HG02885 (cell line): Measurements from ENCODE around the gene NIFK.

Experiments
- ATAC-seq: cut with Tn5 transposase; IDR thresholded peaks from one replicate; pipeline ENCODE4 v1.9.1; 2021; ENCODE audit warnings: mild to moderate bottlenecking; ENCODE audit not compliant: unreplicated experiment, poor library complexity

The NIFK gene

DNA sequence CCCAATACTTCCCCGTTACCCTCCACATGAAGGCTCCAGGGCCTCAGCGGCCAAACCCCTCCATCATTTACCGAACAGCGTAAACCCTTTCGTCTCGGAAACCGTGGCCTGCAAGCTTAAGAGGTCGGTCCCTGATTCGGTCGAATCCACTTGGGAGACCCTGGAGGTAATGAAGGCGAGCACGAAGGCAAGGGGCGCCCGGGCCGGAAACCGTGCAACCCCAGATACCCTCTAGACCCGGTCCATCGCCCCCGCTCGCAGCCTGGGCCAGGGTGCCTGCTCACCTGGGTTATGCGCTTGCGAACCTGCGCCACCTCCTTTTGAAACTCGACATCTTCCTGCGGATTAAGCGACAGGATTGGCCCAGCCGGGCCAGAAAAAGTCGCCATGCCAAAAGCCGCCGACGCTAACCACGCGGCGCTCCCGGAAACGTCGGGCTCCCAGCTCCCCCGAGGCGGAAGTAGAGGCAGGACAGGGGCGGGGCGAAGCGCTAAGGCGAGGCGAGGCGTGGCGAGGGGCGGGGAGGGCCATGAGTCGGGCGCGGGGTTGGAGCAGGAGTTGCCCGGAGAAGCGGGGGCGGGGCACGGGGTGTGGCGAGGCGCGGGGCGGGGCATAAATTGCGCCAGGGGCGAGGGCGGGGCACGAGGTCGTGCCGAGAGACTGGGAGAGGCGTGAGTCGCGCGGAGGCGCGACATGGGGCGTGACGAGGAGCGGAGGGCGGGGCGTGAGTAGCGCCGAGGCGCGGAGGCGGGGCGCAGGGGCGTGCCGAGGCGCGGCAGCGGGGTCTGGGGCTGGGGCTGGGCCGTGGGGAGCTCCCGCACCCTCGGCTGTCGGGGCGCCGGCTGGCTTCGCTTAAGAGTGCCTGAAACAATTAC lies at the start of gene NIFK:
Gene NIFK, minus strand, starts transcription at position 414 of the 875 bp plus-strand sequence. Its CDS starts 25 bp downstream, at position 389.
- peak; percentile 95 for ATAC-seq

GRCh38 chr2:121783180-121783579 lies 46.5 kb upstream of the NIFK start:
- no peak for ATAC-seq

DNA sequence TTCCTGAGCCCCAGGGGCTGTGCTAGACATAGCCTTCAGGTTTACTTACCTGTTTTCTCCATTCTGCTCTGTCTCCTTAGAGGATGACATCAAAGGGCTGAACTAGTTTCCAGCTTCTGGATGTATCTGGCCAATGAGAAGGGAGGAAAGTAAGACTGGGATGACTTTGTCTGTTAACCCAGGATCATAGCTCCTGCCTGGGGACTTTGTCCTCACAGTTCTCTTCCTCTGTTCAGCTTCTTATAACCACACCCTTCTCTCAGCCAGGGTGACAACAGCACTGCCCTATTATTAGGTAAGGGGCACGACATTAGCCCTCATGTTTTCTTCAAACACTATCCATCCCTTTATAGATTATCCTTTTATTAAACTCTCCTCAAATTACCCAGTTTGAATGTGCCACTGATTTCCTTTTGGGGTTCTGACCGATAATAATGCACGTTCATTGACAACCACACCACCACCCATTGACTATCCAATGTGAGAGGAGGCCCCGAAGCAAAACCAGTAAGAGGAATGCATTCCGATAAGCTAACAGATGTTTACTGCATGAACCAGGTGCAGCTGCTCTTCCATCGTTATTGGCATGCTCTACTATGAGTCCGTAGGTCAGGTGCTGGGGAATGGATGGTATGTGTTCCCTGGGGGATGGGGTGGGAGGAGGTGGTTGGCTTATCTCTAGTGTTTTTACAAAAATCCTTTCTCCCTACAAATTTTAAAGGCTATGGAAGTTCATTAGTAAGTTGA lies 42.2 kb upstream of the NIFK start:
- no peak for ATAC-seq

- no peak for ATAC-seq
Measured at GRCh38 chr2:121777699-121778058, 41.0 kb upstream of the NIFK start.

GRCh38 chr2:121776885-121777698 lies 40.4 kb upstream of the NIFK start:
- ATAC-seq, result no peak

DNA sequence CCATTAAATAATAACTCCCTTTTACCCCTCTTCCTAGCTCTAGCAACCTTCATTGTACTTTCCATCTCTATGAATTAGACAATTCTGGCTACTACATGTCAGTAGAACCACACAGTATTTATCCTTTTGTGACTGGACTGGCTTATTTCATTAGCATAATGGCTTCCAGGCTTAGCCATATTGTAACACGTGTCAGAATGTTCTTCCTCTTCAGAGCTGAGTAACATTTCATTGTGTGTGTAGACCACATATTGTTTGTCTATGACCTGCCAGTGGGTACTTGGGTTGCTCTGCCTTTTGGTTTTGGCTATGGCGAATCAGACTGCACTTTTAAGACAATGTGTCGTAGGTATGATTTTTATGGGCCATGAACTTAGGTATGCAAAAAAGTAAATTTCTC lies 39.7 kb upstream of the NIFK start:
- no peak for ATAC-seq

DNA sequence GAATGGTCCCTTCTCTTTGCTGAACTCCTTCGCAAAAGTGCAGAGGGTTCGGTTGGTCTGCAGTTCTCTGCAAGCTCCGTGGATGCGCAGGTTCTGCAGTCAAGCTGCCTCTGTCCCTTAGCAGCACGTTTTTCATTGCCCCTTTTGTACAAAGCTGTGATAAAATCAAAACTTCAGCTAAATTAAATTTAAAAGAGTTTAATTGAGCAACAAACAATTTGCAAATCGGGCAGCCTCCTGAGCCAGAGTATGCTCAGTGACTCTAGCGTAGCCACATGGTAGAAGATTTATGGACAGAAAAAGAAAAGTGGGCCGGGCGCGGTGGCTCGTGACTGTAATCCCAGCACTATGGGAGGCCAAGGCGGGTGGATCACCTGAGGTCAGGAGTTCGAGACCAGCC lies 37.6 kb upstream of the NIFK start:
- ATAC-seq, result no peak

DNA sequence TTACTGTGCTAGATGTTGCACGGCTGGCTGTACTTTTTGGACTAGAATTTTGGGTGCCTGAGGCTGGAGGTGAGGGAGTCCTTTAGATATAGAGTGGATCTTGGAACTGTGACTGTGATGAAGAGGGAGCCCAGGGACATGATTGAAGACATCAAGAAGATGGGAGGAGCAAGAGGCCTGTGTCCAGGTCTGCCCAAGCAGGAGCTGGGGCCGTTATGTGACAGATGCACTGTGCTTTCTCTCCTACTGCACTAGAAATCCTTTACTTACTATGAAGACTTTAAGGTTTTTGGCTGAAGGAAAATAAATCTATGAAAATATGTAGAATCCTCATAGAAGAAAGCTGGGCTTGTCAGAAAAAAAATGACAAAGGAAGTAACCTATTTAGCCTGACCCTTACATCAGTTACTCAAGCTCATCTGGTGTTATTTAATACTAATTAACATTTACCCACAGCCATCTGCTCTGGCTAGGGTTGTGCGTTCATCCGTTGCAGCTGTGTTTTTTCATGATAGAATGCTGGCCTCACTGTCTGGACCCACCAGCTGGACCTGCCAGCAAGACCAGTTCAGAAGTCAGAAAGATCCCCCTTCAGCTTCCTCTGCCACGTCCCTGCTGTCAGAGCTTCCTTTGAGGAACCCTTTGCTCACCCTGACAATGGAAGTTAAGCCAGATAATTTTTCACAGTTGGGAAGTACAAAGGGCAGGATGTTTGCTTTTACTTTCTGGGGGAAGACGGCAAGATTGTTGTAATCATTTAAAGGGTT lies 35.5 kb upstream of the NIFK start:
- ATAC-seq, result no peak

GRCh38 chr2:121768143-121768755 lies 31.6 kb upstream of the NIFK start:
- no peak for ATAC-seq

- no peak for ATAC-seq
Measured at GRCh38 chr2:121766624-121767023, 29.9 kb upstream of the NIFK start.

- ATAC-seq, result no peak
Measured at GRCh38 chr2:121764681-121765228, 28.1 kb upstream of the NIFK start.

GRCh38 chr2:121755237-121756111 lies 18.8 kb upstream of the NIFK start, which contains the start of gene TSN:
Gene TSN (plus strand): TSS chr2:121755651. CDS start chr2:121755780, 129 bp downstream.
- peak; percentile 99 for ATAC-seq

GRCh38 chr2:121754851-121755236 lies 18.2 kb upstream of the NIFK start:
- no peak for ATAC-seq

GRCh38 chr2:121748202-121748601 lies 11.5 kb upstream of the NIFK start:
- ATAC-seq, result peak; percentile 82

- no peak for ATAC-seq
Measured at GRCh38 chr2:121746071-121746578, 9.4 kb upstream of the NIFK start.

DNA sequence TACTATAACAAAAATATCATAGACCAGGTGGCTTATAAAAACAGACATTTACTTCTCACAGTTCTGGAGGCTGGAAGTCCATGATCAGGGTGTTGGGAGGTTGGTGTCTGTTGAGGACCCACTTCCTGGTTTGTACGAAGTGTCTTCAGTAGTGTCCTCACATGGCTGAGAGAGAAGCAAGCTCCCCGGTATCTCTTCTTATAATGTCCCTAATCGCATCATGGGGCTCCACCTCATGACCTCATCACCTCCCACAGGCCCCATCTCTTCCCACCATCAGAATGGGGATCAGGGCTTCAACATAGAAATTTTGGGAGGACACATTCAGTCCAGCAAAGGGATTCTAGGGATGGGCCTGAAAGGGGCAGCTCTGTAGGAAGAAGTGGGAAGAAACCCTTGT lies 4.8 kb upstream of the NIFK start:
- no peak for ATAC-seq

- ATAC-seq, result no peak
Measured at GRCh38 chr2:121740973-121741372, 4.3 kb upstream of the NIFK start.

DNA sequence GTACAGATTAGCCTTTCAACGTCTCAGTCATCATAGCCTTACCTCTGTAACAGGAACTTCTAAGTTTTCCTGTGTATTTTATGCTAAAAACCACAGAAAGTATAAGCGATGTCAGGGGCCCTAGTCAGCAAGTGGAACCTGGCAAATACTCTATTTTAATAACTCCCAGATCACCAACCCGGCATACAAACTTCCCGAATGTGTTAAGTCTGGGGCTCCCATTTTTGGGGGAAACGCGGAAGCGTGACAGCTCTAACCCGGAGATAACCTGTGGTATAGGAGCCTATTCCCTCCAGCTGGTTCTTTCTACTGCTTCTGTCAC lies 574 bp downstream of the NIFK start:
- no peak for ATAC-seq
